ENCODE data around the gene TMEM223. TPM values are rescaled to one million over a fixed set of nuclear protein-coding genes. Genes with fewer than 3 reads are reported as not detected.

TMEM223 gene
- total and polyA plus RNA-seq, 9 of the 15 experiments (the other 6 are each of a cell fraction or from before 2014, with no cell fraction given) = 5.9 to 34.5 (median 19.6) TPM

DNA sequence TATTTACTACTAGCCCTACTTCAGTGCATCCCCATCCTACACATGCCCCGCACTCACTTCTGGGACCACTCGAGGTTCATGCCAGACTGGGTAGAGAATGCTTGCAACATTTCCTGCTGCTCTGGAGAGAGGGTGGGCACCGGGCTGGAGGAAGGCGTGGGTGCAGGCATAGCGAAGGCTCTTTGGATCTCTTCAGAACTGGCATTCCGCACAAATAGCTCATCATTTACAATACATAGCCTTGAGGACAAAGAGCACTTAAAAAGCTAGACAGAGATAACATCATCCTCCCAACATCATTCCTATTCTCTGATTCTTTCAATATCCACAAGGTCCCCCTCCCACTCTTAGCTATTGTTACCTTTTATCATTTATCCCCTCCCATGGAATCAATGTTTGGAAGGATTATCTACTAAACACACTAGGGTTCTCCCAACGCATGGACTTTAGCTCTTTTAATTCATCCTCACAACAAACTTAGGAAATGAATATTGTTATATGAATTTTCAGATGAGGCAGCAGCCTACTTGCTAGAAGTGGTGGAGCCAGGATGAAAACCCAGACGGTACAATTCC is 2.5 kb upstream of the TMEM223 start:
- ATAC-seq = no peak
- no peak for FAIRE-seq

More for the DNA sequence above, 2.5 kb upstream of the TMEM223 start:
- in situ Hi-C loops (cut with MboI) = no loop called here
- DNase-seq (ENCODE audit: extremely low read depth in 1 of 4, low spot score in 3 of 4) = no peak
- TF ChIP-seq CEBPG (CRISPR knock-in tag; IDR thresholded peaks at IDR 0.05) (no peak), CEBPG (tag; conservative IDR thresholded peaks at IDR 0.05 in 1 of 2, IDR thresholded peaks at IDR 0.05 in 1 of 2) (no peak), FOS (IDR thresholded peaks at IDR 0.05; ENCODE audit: extremely low read depth, insufficient read length) (no peak), IFI16 (CRISPR knock-in tag; IDR thresholded peaks at IDR 0.05) (no peak), HDAC8 (tag; IDR thresholded peaks at IDR 0.05) (no peak), RBBP5 (IDR thresholded peaks at IDR 0.05; ENCODE audit: borderline replicate concordance, insufficient read depth, low read length, poor library complexity, severe bottlenecking) (no peak), ZNF354B (CRISPR knock-in tag; IDR thresholded peaks at IDR 0.05) (no peak), TCF7L2 (IDR thresholded peaks at IDR 0.05; ENCODE audit: low read depth, low read length) (no peak), PRPF4 (IDR thresholded peaks at IDR 0.05; ENCODE audit: insufficient read depth, low read depth, low read length, poor library complexity, severe bottlenecking) (no peak), PML (IDR thresholded peaks at IDR 0.05; ENCODE audit: low read length) (no peak), DNMT1 (IDR thresholded peaks at IDR 0.05) (no peak), NELFE (IDR thresholded peaks at IDR 0.05; ENCODE audit: insufficient read depth, insufficient read length) (no peak), GABPB1 (CRISPR knock-in tag; IDR thresholded peaks at IDR 0.05) (no peak), ZFP1 (CRISPR knock-in tag; IDR thresholded peaks at IDR 0.05) (no peak), ZNF444 (CRISPR knock-in tag; IDR thresholded peaks at IDR 0.05) (no peak), ZNF75A (CRISPR knock-in tag; IDR thresholded peaks at IDR 0.05) (no peak), ZNF77 (CRISPR knock-in tag; IDR thresholded peaks at IDR 0.05) (no peak)
- TF ChIP-seq, protein P1, sequence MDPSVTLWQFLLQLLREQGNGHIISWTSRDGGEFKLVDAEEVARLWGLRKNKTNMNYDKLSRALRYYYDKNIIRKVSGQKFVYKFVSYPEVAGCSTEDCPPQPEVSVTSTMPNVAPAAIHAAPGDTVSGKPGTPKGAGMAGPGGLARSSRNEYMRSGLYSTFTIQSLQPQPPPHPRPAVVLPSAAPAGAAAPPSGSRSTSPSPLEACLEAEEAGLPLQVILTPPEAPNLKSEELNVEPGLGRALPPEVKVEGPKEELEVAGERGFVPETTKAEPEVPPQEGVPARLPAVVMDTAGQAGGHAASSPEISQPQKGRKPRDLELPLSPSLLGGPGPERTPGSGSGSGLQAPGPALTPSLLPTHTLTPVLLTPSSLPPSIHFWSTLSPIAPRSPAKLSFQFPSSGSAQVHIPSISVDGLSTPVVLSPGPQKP (CRISPR knock-in tag; IDR thresholded peaks at IDR 0.05) = no peak
- intact Hi-C loops (cut with micrococcal nuclease) = no loop called here
- no peak overlapping the region for H3K4me3 ChIP-seq
- H3K79me2 ChIP-seq (ENCODE audit: control insufficient read depth, insufficient read depth, low read length) = peaks cover 28% of the 10 kb centered on the region
- CTCF ChIA-PET (ENCODE audit: low intra/inter-chr PET ratio) = no interaction called here
- no peaks in the 10 kb centered on the region for H3K9me3 ChIP-seq (replicated peaks; ENCODE audit: control insufficient read depth, insufficient read depth, low read depth, low read length)
- H3K4me1 ChIP-seq (replicated peaks in 1 of 2; ENCODE audit: control insufficient read depth in 2 of 2, insufficient read depth in 2 of 2, low read length in 2 of 2) = peaks cover 17 to 20% of the 10 kb centered on the region in 2 experiments; a peak in 4 of 5 replicates
- no peaks in the 10 kb centered on the region for H3K9me1 ChIP-seq (ENCODE audit: control insufficient read depth, insufficient read depth, low read length)
- POLR2A ChIA-PET = interaction anchor here (0.5 to 11.4 kb wide), 10 partner anchors 8 to 87 kb away, joined by 3 to 116 read pairs (median 4); partner anchors contain the start of genes STX5 and TEX54
- no peak overlapping the region for H3K27ac ChIP-seq (ENCODE audit: extremely low read depth, low read depth, low read length)
- peaks cover 87% of the 10 kb centered on the region for H3K36me3 ChIP-seq (ENCODE audit: control insufficient read depth, insufficient read depth, low read length)
- H3K27me3 ChIP-seq (ENCODE audit: control insufficient read depth in 2 of 2, insufficient read depth in 2 of 2, low read length in 2 of 2) = no peaks in the 10 kb centered on the region
- no peak overlapping the region for H3K4me2 ChIP-seq (ENCODE audit: insufficient read depth, low read length)
- no peaks in the 10 kb centered on the region for H4K20me1 ChIP-seq (replicated peaks; ENCODE audit: control insufficient read depth, insufficient read depth, low read length)
- no TSS peak for BruUV-seq (replicated peaks)
- H3K9ac ChIP-seq (ENCODE audit: insufficient read depth in 1 of 2, low read depth in 2 of 2, low read length in 2 of 2) = no peak overlapping the region
- no peak overlapping the region for H2AFZ ChIP-seq (ENCODE audit: low read depth, low read length)
- 95% methylated on average over 8 of the region's 8 CpGs for WGBS (ENCODE audit: insufficient coverage, low coverage, missing lambda C conversion rate)

Measured in K562 (cell line).